MCF 10A (cell line): Measurements from ENCODE around the gene VAMP5. TPM values are rescaled to one million over a fixed set of nuclear protein-coding genes. Genes with fewer than 3 reads are reported as not detected.
A peak's percentile ranks its signal among the peaks of the same experiment; 100 is the strongest.
"Not testable (repeated sequence)": the region's sequence is repeated elsewhere in the genome, so short reads cannot be mapped to it uniquely, and the experiment has no call there.

Source experiments
- BruUV-seq: library from RNA; stranded (reverse); fragments of 400-500 nt; replicated peaks from 2 replicates; lab custom pipeline; 2021; lab: Mats Ljungman, UMichigan
- CTCF ChIA-PET: fragments of 300-600 bp; sonication (Branson Sonifier 250); formaldehyde crosslinking; extraction: SDS; loops from one replicate; lab custom pipeline; 2021; ENCODE audit warnings: antibody characterized with exemption, inconsistent platforms; lab: Yijun Ruan, JAX
- POLR2A ChIA-PET: fragments of 300-600, 350-650 bp; sonication (Branson Sonifier 250); formaldehyde crosslinking; extraction: SDS; loops from one replicate; lab custom pipeline; 2020; ENCODE audit warnings: antibody characterized with exemption, inconsistent platforms; lab: Yijun Ruan, JAX
- DNase-seq: peaks from one replicate; pipeline ENCODE4 v3.0.0-alpha.2; 2018; ENCODE audit not compliant: unreplicated experiment
- H3K27ac Mint-ChIP-seq: one replicate; pipeline ENCODE4 v1.8.0; 2022; ENCODE audit warnings: mild to moderate bottlenecking, low read depth, mixed read lengths; ENCODE audit not compliant: unreplicated experiment
- H3K27me3 Mint-ChIP-seq: one replicate; pipeline ENCODE4 v1.8.0; 2022; ENCODE audit warnings: mixed read lengths; ENCODE audit not compliant: insufficient read depth, unreplicated experiment
- H3K36me3 Mint-ChIP-seq: one replicate; pipeline ENCODE4 v1.8.0; 2022; ENCODE audit warnings: mild to moderate bottlenecking, moderate library complexity, mixed read lengths; ENCODE audit not compliant: insufficient read depth, unreplicated experiment
- H3K4me1 Mint-ChIP-seq: one replicate; pipeline ENCODE4 v1.8.0; 2022; ENCODE audit warnings: mixed read lengths; ENCODE audit not compliant: insufficient read depth, unreplicated experiment
- H3K4me3 Mint-ChIP-seq: one replicate; pipeline ENCODE4 v1.8.0; 2022; ENCODE audit warnings: mild to moderate bottlenecking, moderate library complexity, mixed read lengths; ENCODE audit not compliant: unreplicated experiment
- H3K9me3 Mint-ChIP-seq: one replicate; pipeline ENCODE4 v1.8.0; 2022; ENCODE audit warnings: mixed read lengths; ENCODE audit not compliant: unreplicated experiment
- CTCF ChIP-seq: fragments of 200-600 bp; IDR thresholded peaks from one replicate; pipeline ENCODE4 v1.8.0; 2022; ENCODE audit warnings: antibody characterized with exemption, mild to moderate bottlenecking; ENCODE audit not compliant: unreplicated experiment
- intact Hi-C: fragments of 100-400 bp; cut with micrococcal nuclease; formaldehyde crosslinking; loops from 2 replicates; pipeline ENCODE4 v1.14.1; 2022
- total RNA-seq: library from RNA; stranded (reverse); gene quantifications from 2 replicates; pipeline ENCODE4 v1.2.3, GENCODE V29; 2022

Gene VAMP5
- total RNA-seq, 1 experiment from 2014 or later = 1.6 TPM

- no peaks in the 10 kb centered on the region for H3K9me3 Mint-ChIP-seq
- peaks cover 39% of the 10 kb centered on the region for H3K4me1 Mint-ChIP-seq
- peak overlapping the region; percentile 98 for H3K4me3 Mint-ChIP-seq
- ChIA-PET CTCF (interaction anchor here (1.1 to 5.3 kb wide), 4 partner anchors 9 to 123 kb away, joined by 3 to 53 read pairs (median 6); partner anchors contain the start of gene SH2D6), POLR2A (interaction anchor here (0.6 to 18.1 kb wide), 10 partner anchors 6 to 128 kb away, joined by 3 to 376 read pairs (median 73); partner anchors contain the start of genes GGCX, SH2D6 and VAMP8)
- no peaks in the 10 kb centered on the region for H3K27me3 Mint-ChIP-seq
- no peak for TF ChIP-seq CTCF
- H3K27ac Mint-ChIP-seq = no peak overlapping the region
- DNase-seq = no peak
- BruUV-seq = no TSS peak
- intact Hi-C loops = no loop called here
- H3K36me3 Mint-ChIP-seq = peaks cover 74% of the 10 kb centered on the region
These were observed 41.5 kb upstream of the VAMP5 start for GRCh38 chr2:85542777-85543176.

- H3K9me3 Mint-ChIP-seq, intact Hi-C loops, DNase-seq, H3K27ac Mint-ChIP-seq, H3K27me3 Mint-ChIP-seq, BruUV-seq: not testable (repeated sequence)
- CTCF ChIA-PET = interaction anchor here (1.0 to 5.3 kb wide), 4 partner anchors 12 to 124 kb away, joined by 3 to 53 read pairs (median 6); partner anchors contain the start of genes RNF181 and SH2D6
- POLR2A ChIA-PET = interaction anchor here (0.7 to 18.1 kb wide), 7 partner anchors 9 to 190 kb away, joined by 3 to 376 read pairs (median 7); partner anchors contain the start of genes ELMOD3, RETSAT and SH2D6
- Mint-ChIP-seq H3K36me3 (peaks cover 74% of the 10 kb centered on the region), H3K4me3 (peak overlapping the region; percentile 53), H3K4me1 (peaks cover 37% of the 10 kb centered on the region)
These were observed 40.0 kb upstream of the VAMP5 start for GRCh38 chr2:85544254-85544691.

GRCh38 chr2:85544915-85545779 lies 39.1 kb upstream of the VAMP5 start:
- H3K27me3 Mint-ChIP-seq, H3K4me3 Mint-ChIP-seq, DNase-seq, H3K9me3 Mint-ChIP-seq, H3K27ac Mint-ChIP-seq, BruUV-seq: not testable (repeated sequence)
- Mint-ChIP-seq H3K36me3 (peaks cover 72% of the 10 kb centered on the region), H3K4me1 (peaks cover 37% of the 10 kb centered on the region)
- intact Hi-C loops = loop anchor here (5.0 kb wide), 1 partner anchor 193 kb away; the partner anchor contains the start of genes ELMOD3 and RETSAT
- ChIA-PET POLR2A (interaction anchor here (0.6 to 18.1 kb wide), 20 partner anchors 6 to 218 kb away, joined by 3 to 376 read pairs (median 6); partner anchors contain the start of genes ELMOD3, GGCX, MAT2A and RETSAT), CTCF (interaction anchor here (0.6 to 12.7 kb wide), 8 partner anchors 9 to 125 kb away, joined by 3 to 293 read pairs (median 6); partner anchors contain the start of genes RNF181 and SH2D6)

GRCh38 chr2:85545780-85546240 lies 38.4 kb upstream of the VAMP5 start:
- H3K4me3 Mint-ChIP-seq = no peak overlapping the region
- intact Hi-C loops = loop anchor here (5.0 kb wide), 1 partner anchor 194 kb away; the partner anchor contains the start of genes ELMOD3 and RETSAT
- BruUV-seq = no TSS peak
- H3K27ac Mint-ChIP-seq = no peak overlapping the region
- peaks cover 37% of the 10 kb centered on the region for H3K4me1 Mint-ChIP-seq
- ChIA-PET POLR2A (interaction anchor here (0.6 to 18.1 kb wide), 20 partner anchors 6 to 218 kb away, joined by 3 to 376 read pairs (median 6); partner anchors contain the start of genes ELMOD3, GGCX, MAT2A and RETSAT), CTCF (interaction anchor here (0.6 to 12.7 kb wide), 6 partner anchors 9 to 155 kb away, joined by 3 to 293 read pairs (median 5); partner anchors contain the start of gene SH2D6)
- TF ChIP-seq CTCF = no peak
- DNase-seq = no peak
- H3K27me3 Mint-ChIP-seq = no peaks in the 10 kb centered on the region
- peaks cover 71% of the 10 kb centered on the region for H3K36me3 Mint-ChIP-seq
- H3K9me3 Mint-ChIP-seq = no peaks in the 10 kb centered on the region
